ENCODE results near the gene MMP24OS.

MMP24OS gene

GRCh38 chr20:35314816-35315631, 37.1 kb upstream of the MMP24OS start:
- Histone ChIP-seq H3K36me3 (ENCODE audit: insufficient read depth) (no peaks in the 10 kb centered on the region), H3K27me3 (ENCODE audit: insufficient read depth, low read depth) (no peaks in the 10 kb centered on the region), H3K79me2 (ENCODE audit: insufficient read depth, low read depth) (no peaks in the 10 kb centered on the region), H2AFZ (ENCODE audit: low read depth) (no peak overlapping the region), H3K9ac (no peak overlapping the region), H3K27ac (no peak overlapping the region), H4K20me1 (ENCODE audit: insufficient read depth) (no peaks in the 10 kb centered on the region), H3K4me1 (ENCODE audit: low read depth, poor library complexity, severe bottlenecking) (peaks cover 24% of the 10 kb centered on the region), H3K4me3 (IDR thresholded peaks at IDR 0.05; ENCODE audit: insufficient read depth, low read depth, low read length) (no peak overlapping the region), H3K4me2 (no peak overlapping the region)
- TF ChIP-seq, protein P1, sequence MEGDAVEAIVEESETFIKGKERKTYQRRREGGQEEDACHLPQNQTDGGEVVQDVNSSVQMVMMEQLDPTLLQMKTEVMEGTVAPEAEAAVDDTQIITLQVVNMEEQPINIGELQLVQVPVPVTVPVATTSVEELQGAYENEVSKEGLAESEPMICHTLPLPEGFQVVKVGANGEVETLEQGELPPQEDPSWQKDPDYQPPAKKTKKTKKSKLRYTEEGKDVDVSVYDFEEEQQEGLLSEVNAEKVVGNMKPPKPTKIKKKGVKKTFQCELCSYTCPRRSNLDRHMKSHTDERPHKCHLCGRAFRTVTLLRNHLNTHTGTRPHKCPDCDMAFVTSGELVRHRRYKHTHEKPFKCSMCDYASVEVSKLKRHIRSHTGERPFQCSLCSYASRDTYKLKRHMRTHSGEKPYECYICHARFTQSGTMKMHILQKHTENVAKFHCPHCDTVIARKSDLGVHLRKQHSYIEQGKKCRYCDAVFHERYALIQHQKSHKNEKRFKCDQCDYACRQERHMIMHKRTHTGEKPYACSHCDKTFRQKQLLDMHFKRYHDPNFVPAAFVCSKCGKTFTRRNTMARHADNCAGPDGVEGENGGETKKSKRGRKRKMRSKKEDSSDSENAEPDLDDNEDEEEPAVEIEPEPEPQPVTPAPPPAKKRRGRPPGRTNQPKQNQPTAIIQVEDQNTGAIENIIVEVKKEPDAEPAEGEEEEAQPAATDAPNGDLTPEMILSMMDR (conservative IDR thresholded peaks at IDR 0.05; ENCODE audit: low read depth, low read length): no peak

DNA sequence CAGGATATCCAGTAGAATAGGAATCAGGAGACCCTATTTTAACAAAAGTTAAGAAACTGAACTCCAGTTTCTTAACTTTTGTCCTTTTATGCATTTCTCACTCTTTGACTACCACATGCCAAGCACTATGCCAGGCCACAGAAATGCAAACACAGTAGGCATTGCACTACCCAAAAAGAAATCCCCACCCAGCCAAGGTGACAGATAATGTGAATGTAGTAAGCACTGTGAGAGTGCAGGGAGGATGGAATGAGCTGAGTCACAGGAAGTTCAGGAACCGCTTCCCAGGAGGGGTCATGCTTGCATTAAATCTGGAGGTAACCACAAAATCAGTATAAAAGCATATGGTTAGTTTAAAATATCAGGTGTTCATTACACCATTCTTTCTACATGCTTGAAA, 34.4 kb upstream of the MMP24OS start:
- Histone ChIP-seq H2AFZ (ENCODE audit: low read depth) (no peak overlapping the region), H3K27me3 (ENCODE audit: insufficient read depth, low read depth) (no peaks in the 10 kb centered on the region), H3K4me2 (no peak overlapping the region), H3K9ac (no peak overlapping the region), H3K4me1 (ENCODE audit: low read depth, poor library complexity, severe bottlenecking) (peaks cover 24% of the 10 kb centered on the region), H3K79me2 (ENCODE audit: insufficient read depth, low read depth) (no peaks in the 10 kb centered on the region), H3K36me3 (ENCODE audit: insufficient read depth) (no peaks in the 10 kb centered on the region), H3K27ac (no peak overlapping the region), H3K4me3 (IDR thresholded peaks at IDR 0.05; ENCODE audit: insufficient read depth, low read depth, low read length) (no peak overlapping the region), H4K20me1 (ENCODE audit: insufficient read depth) (no peaks in the 10 kb centered on the region)
- TF ChIP-seq, protein P1 (conservative IDR thresholded peaks at IDR 0.05; ENCODE audit: low read depth, low read length): no peak

GRCh38 chr20:35311822-35312221, 33.9 kb upstream of the MMP24OS start:
- TF ChIP-seq, protein P1 (conservative IDR thresholded peaks at IDR 0.05; ENCODE audit: low read depth, low read length): no peak
- Histone ChIP-seq H3K36me3 (ENCODE audit: insufficient read depth) (no peaks in the 10 kb centered on the region), H3K79me2 (ENCODE audit: insufficient read depth, low read depth) (no peaks in the 10 kb centered on the region), H4K20me1 (ENCODE audit: insufficient read depth) (no peaks in the 10 kb centered on the region), H3K4me1 (ENCODE audit: low read depth, poor library complexity, severe bottlenecking) (peaks cover 24% of the 10 kb centered on the region), H3K27ac (no peak overlapping the region), H3K27me3 (ENCODE audit: insufficient read depth, low read depth) (no peaks in the 10 kb centered on the region), H2AFZ (ENCODE audit: low read depth) (no peak overlapping the region), H3K4me3 (IDR thresholded peaks at IDR 0.05; ENCODE audit: insufficient read depth, low read depth, low read length) (no peak overlapping the region), H3K4me2 (no peak overlapping the region), H3K9ac (no peak overlapping the region)

DNA sequence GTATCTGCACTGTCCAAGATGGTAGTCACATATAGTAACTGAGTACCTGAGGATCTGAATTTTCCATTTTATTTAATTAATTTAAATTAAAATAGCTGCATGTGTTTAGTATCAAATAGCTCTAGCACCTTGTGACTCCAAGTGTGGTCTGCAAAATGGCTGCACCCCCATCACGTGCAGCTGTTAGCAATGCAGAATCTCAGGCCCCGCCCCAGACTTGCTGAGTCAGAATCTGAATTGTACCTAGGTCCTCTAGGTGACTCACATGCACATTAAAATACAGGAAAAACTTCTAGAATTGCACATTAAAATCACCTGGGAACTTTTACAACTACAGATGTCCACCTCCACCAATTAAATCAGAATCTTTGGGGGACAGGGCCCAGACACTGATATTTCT, 33.5 kb upstream of the MMP24OS start:
- Histone ChIP-seq H2AFZ (ENCODE audit: low read depth) (no peak overlapping the region), H3K9ac (no peak overlapping the region), H3K36me3 (ENCODE audit: insufficient read depth) (no peaks in the 10 kb centered on the region), H3K27me3 (ENCODE audit: insufficient read depth, low read depth) (no peaks in the 10 kb centered on the region), H3K4me1 (ENCODE audit: low read depth, poor library complexity, severe bottlenecking) (peaks cover 24% of the 10 kb centered on the region), H3K4me3 (IDR thresholded peaks at IDR 0.05; ENCODE audit: insufficient read depth, low read depth, low read length) (no peak overlapping the region), H3K27ac (no peak overlapping the region), H3K4me2 (no peak overlapping the region), H4K20me1 (ENCODE audit: insufficient read depth) (no peaks in the 10 kb centered on the region), H3K79me2 (ENCODE audit: insufficient read depth, low read depth) (no peaks in the 10 kb centered on the region)
- TF ChIP-seq, protein P1 (conservative IDR thresholded peaks at IDR 0.05; ENCODE audit: low read depth, low read length): no peak

All from KMS-11 (cell line).